Left hindlimb (tissue), 1 donor: ENCODE results near the gene WDR27.

ENCODE experiments used
- DNase-seq: peaks from one replicate; pipeline ENCODE4 v3.0.0-alpha.2; 2018

Gene WDR27

DNA sequence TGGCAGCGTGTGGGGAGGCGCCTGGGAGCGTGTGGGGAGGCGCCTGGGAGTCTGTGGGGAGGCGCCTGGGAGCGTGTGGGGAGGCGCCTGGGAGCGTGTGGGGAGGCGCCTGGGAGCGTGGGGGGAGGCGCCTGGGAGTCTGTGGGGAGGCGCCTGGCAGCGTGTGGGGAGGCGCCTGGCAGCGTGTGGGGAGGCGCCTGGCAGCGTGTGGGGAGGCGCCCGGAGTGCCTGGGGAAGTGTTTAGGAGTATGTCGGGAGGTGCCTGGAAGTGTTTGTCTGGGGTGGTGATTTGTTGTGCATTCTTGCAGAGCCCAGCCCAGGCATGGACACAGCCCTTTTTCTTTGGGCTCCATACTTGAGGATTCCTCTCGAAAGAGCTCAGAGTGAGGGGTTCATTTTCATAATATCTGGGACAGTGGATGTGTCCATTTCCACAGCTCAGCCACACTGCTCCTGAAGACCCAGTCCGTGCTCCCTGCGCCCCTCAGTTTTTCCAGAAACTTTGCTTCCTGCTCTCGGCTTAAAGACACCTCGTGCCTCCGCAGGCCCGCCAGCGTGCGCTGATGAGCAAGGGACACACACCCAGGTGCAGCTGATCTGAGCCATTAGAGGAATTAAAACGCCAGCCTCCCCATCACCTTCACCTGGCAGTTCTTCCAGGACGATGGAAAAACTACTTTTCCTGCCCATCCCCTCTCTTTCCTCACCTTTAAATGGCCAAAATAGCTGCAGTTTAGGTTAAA is 276.0 kb downstream of the WDR27 start:
- DNase-seq, result no peak

- DNase-seq, result no peak
Measured at GRCh38 chr6:169424821-169425240, 277.0 kb downstream of the WDR27 start.

DNA sequence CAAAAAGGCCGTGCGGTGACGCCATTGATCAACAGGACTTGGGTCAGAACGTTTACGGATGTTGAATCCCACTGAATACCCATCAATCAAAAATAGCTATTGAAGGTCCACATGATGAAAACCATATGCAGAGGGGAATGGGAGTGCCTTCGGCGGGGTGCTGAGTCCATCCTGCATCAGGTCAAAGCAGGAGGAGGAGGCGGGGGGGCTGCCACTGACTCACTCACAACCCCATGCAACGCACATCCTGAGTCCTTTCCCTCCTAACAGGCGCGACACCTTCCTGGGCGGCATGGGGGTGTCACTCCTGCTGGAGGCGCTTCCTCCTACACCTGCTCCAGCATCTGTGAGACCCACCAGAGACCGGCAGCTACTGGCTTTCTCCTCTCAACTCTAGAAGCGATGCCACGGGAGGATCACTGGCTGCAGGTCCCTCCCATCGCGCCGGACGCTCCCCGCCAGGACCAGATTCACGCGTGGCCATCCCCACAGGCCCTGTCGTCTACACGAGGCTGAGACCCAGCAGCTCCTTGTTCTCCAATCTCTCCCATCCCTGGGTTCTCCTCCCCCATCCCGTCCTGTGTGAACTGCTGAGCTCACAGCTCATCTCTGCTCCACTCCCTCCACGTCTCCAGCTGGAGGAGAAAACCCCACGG is 277.6 kb downstream of the WDR27 start:
- no peak for DNase-seq

- no peak for DNase-seq
Measured at GRCh38 chr6:169421586-169422264, 280.1 kb downstream of the WDR27 start.

DNA sequence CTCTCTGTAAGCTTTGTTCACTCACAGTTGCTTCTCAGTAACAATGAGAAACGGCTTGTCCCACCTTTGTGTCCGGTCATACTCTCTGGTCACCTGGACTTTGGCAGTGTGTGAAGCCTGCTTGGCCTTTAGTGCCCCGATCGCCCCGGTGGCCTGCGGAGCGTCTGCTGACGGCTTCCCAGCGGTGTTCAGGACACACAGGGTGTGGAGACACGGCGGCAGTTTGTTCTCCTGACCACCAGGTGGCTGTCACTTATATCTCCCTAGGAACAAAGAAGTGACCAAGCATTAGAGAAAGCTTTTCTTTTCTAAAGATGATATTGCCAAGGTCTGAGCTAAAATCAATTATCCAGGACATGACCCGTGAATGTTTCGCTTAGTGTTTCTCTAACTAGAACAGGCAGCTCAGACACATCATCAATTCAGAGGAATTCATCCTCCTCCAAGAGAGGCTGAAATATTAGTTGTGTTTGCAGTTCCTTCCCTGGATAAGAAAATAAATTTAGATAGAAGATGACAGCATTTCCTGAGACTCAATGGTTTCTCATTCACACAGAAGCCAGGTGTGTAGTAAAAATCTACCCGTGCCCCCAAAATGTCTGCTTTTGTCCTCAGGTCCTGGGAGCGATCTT is 280.8 kb downstream of the WDR27 start:
- no peak for DNase-seq

DNA sequence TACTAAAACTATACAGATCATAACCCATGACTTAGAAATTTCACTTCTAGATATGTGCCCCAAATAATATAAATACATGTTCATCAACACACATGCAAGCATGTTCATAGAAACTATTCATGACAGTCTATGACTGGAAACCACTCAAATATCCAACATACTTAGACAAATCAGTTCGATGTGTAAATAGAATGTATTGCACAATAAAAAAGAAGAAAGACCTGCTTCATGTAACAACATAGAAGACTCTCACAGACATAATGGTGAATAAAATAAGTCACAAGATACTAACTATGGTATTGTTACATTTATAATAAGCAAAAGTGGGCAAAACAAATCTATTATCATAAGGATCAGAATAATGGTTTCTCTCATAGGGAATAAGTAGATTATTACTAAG is 284.7 kb downstream of the WDR27 start:
- DNase-seq, result no peak

GRCh38 chr6:169416249-169416648 is 285.6 kb downstream of the WDR27 start:
- no peak for DNase-seq

DNA sequence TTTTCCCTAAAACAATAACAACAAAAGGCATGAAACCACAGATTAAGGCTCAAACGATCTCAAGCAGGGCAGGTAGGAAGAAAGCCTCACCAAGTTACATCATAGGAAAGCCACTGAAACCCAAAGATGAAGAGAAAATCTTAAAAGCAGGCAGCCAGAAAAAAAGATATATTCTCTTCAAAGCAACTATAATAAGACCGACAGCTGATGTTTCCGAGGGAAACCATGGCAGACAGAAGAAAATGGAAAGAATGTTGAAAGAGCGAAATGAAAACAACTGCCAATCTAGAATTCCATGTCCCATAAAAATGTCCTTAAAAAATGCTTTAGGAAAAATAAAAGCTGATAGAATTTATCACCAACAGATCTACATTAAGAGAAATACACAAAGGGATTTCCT is 286.6 kb downstream of the WDR27 start:
- no peak for DNase-seq

- DNase-seq, result no peak
Measured at GRCh38 chr6:169411722-169412121, 290.1 kb downstream of the WDR27 start.

DNA sequence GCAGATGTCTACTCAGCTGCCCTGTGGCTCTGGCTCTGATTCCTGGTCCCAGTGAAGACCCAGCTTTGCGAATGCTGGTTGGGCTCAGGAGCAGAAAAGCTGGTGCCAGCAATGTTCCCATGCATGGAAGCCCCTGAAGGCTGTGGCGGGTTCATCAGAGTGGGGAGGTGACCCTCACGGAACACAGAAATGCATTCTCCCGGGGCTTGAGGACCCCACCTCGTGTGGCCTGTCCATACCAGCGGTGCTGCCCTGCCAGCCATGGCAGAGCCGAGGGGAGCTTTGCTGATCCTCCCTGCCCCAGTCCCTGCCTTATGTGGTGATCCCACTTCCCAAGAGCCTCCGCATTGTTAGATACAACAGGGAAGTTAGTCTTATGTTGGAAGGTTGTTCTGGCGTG is 290.5 kb downstream of the WDR27 start:
- no peak for DNase-seq

- DNase-seq, result no peak
Measured at GRCh38 chr6:169409742-169410312, 292.0 kb downstream of the WDR27 start.

- DNase-seq, result no peak
Measured at GRCh38 chr6:169407325-169407724, 294.5 kb downstream of the WDR27 start.
